GM12878 (cell line): ENCODE results near the gene SOX14. TPM values are rescaled to one million over a fixed set of nuclear protein-coding genes. Genes with fewer than 3 reads are reported as not detected.

ENCODE experiments used
- ATAC-seq: fragments of 200-7000 bp; cut with Tn5 transposase; 3 replicates; pipeline ENCODE4 v1.9.1; 2020; ENCODE audit warnings: mild to moderate bottlenecking, moderate library complexity
- BruUV-seq: library from RNA; stranded (reverse); fragments of 400-500 nt; replicated peaks from 2 replicates; lab custom pipeline; 2021; lab: Mats Ljungman, UMichigan
- CTCF ChIA-PET: fragments of 300-600 bp; sonication (Branson Sonifier 250); formaldehyde crosslinking; extraction: SDS; loops from one replicate; lab custom pipeline; 2021; ENCODE audit warnings: inconsistent platforms; lab: Yijun Ruan, JAX
- POLR2A ChIA-PET: fragments of 350-600 bp; formaldehyde crosslinking; extraction: SDS; loops from one replicate; lab custom pipeline; 2021; ENCODE audit warnings: inconsistent platforms; lab: Charles Lee
- RAD21 ChIA-PET: fragments of 300-600 bp; sonication (Branson Sonifier 250); formaldehyde crosslinking; loops from one replicate; lab custom pipeline; 2023; ENCODE audit warnings: antibody characterized with exemption; ENCODE audit not compliant: unreplicated experiment; lab: Charles Lee
- SMC1A ChIA-PET: fragments of 300-600 bp; sonication (Branson Sonifier 250); formaldehyde crosslinking; loops from one replicate; lab custom pipeline; 2023; ENCODE audit not compliant: unreplicated experiment, uncharacterized antibody; lab: Charles Lee
- DNase-seq: peaks from one replicate; pipeline ENCODE4 v3.0.0-alpha.2; 2011; ENCODE audit warnings: low read depth, low spot score
- FAIRE-seq: peaks from 3 replicates; lab custom pipeline; 2011; peaks lifted over from hg19 to GRCh38; lab: Jason Lieb, UNC
- H2AFZ ChIP-seq: 2 replicates; pipeline ENCODE4 v1.6.0; 2011; ENCODE audit warnings: low read depth, low read length, control low read depth; ENCODE audit not compliant: control insufficient read depth
- H3K27ac ChIP-seq: 2 replicates; pipeline ENCODE4 v1.5.1; 2011; ENCODE audit warnings: control low read depth; ENCODE audit not compliant: control insufficient read depth, insufficient read depth
- H3K27me3 ChIP-seq, 2 experiments: replicated peaks in 1 of 2; 2 replicates each; pipeline versions ENCODE4 v1.6.0 to v1.6.1; 2011; ENCODE audit warnings: low read length in 1 of 2; ENCODE audit not compliant: control insufficient read depth in 2 of 2, insufficient read depth in 2 of 2
- H3K36me3 ChIP-seq, 2 experiments: 2 replicates each; pipeline ENCODE4 v1.5.1; 2011; ENCODE audit warnings: low read length in 1 of 2; ENCODE audit not compliant: control insufficient read depth in 2 of 2, insufficient read depth in 2 of 2
- H3K4me1 ChIP-seq: 2 replicates; pipeline ENCODE4 v1.6.1; 2011; ENCODE audit warnings: mild to moderate bottlenecking, low read length, moderate library complexity, mixed read lengths; ENCODE audit not compliant: control insufficient read depth, insufficient read depth
- H3K4me2 ChIP-seq: 2 replicates; pipeline ENCODE4 v1.6.0; 2011; ENCODE audit warnings: control low read depth; ENCODE audit not compliant: control insufficient read depth, insufficient read depth
- H3K4me3 ChIP-seq: fragments of 200-600 bp; sonication (generic); 2 replicates; pipeline ENCODE4 v1.5.1; 2016
- H3K79me2 ChIP-seq: 2 replicates; pipeline ENCODE4 v1.6.0; 2011; ENCODE audit warnings: low read length; ENCODE audit not compliant: control insufficient read depth, insufficient read depth
- H3K9ac ChIP-seq: 2 replicates; pipeline ENCODE4 v1.8.0; 2011; ENCODE audit warnings: low read length, control low read depth, mixed read lengths; ENCODE audit not compliant: control insufficient read depth, insufficient read depth
- H3K9me3 ChIP-seq: replicated peaks from 3 replicates; pipeline ENCODE4 v1.5.1; 2011; ENCODE audit warnings: mild to moderate bottlenecking, low read length; ENCODE audit not compliant: control insufficient read depth, insufficient read depth
- H4K20me1 ChIP-seq: 2 replicates; pipeline ENCODE4 v1.6.0; 2011; ENCODE audit not compliant: control insufficient read depth, insufficient read depth
- ASH2L ChIP-seq: fragments of 300-600, 200-600 bp; sonication (generic); IDR thresholded peaks from 2 replicates; pipeline ENCODE4 v1.6.1; 2017; ENCODE audit warnings: low read depth, mild to moderate bottlenecking, borderline replicate concordance
- ATF3 ChIP-seq: IDR thresholded peaks from 2 replicates; pipeline ENCODE4 v1.6.1; 2011; ENCODE audit warnings: low read depth, mild to moderate bottlenecking, low read length, moderate library complexity, borderline replicate concordance; ENCODE audit errors: extremely low read depth
- CEBPZ ChIP-seq: fragments of 150-350 bp; IDR thresholded peaks from 2 replicates; pipeline ENCODE4 v1.6.1; 2016; ENCODE audit warnings: low read depth, low read length
- E2F4 ChIP-seq: IDR thresholded peaks from 2 replicates; pipeline ENCODE4 v1.6.1; 2012; ENCODE audit warnings: low read depth, low read length, improper control_type of control experiment
- KAT2A ChIP-seq: conservative IDR thresholded peaks from 2 replicates; pipeline ENCODE4 v1.6.1; 2011; ENCODE audit warnings: low read depth, low read length; ENCODE audit not compliant: control insufficient read depth
- MTA3 ChIP-seq: IDR thresholded peaks from 2 replicates; pipeline ENCODE4 v1.6.1; 2012; ENCODE audit warnings: low read length, inconsistent platforms, borderline replicate concordance
- PAX5 ChIP-seq: IDR thresholded peaks from 2 replicates; pipeline ENCODE4 v1.6.1; 2011; ENCODE audit warnings: low read depth, low read length, borderline replicate concordance
- RAD21 ChIP-seq: IDR thresholded peaks from 2 replicates; pipeline ENCODE4 v1.6.1; 2011; ENCODE audit warnings: mild to moderate bottlenecking, low read depth, low read length, moderate library complexity; ENCODE audit not compliant: insufficient read depth
- SMC3 ChIP-seq: IDR thresholded peaks from 2 replicates; pipeline ENCODE4 v1.6.1; 2011; ENCODE audit warnings: low read length, improper control_type of control experiment, borderline replicate concordance
- USF2 ChIP-seq: IDR thresholded peaks from 2 replicates; pipeline ENCODE4 v1.6.1; 2011; ENCODE audit warnings: low read depth, low read length, improper control_type of control experiment, borderline replicate concordance
- WGBS: methylation state at CpG from one replicate; pipeline ENCODE4 v1.1.6; 2016; ENCODE audit warnings: low lambda C conversion rate; ENCODE audit not compliant: insufficient replicate concordance, insufficient coverage; ENCODE audit errors: missing lambda C conversion rate; 5-methylcytosine and 5-hydroxymethylcytosine counted together
- in situ Hi-C: fragments of 300-500 bp; cut with MboI; formaldehyde crosslinking; loops from 9 replicates; pipeline ENCODE4 v1.14.3; 2018; ENCODE audit warnings: mixed read lengths
- intact Hi-C: fragments of 100-400 bp; cut with micrococcal nuclease; formaldehyde crosslinking; loops from one replicate; pipeline ENCODE4 v1.14.2; 2022; ENCODE audit not compliant: unreplicated experiment
- polyA plus RNA-seq, 11 experiments: library from polyadenylated mRNA; depleted of rRNA in 4 of 11; unstranded in 6 of 11; stranded (reverse) in 5 of 11; fragments of >200 nt; fragmentation: Nextera tagmentation in 4 of 11; fragmentation: Illumina TruSeq in 1 of 11; extraction: Ambion mirVana in 4 of 11; extraction: Trizol in 1 of 11; gene quantifications; 1 replicate in 1 of 11; 2 replicates in 10 of 11; pipeline versions ENCODE4 v1.2.1 to v1.2.3, GENCODE V29; 2011 to 2016; ENCODE audit warnings: inconsistent platforms in 2 of 11, missing spikeins in 2 of 11, low read depth in 1 of 11
- total RNA-seq, 4 experiments: library from RNA; depleted of rRNA in 3 of 4; stranded (reverse); fragments of >200 nt in 3 of 4; fragmentation: Illumina TruSeq in 1 of 4; extraction: Trizol in 1 of 4; gene quantifications; 2 replicates each; pipeline versions ENCODE4 v1.2.1 to v1.2.3, GENCODE V29; 2013 to 2021

Gene SOX14
- total and polyA plus RNA-seq, 10 of the 15 experiments (the other 5 are each of a cell fraction or from before 2014, with no cell fraction given): 0.11 TPM; not detected in 9

GRCh38 chr3:137746808-137747207 is 17.3 kb upstream of the SOX14 start:
- ChIA-PET POLR2A (no interaction called here), CTCF (no interaction called here)
- TF ChIP-seq PAX5 (no peak), ATF3 (no peak), E2F4 (no peak), CEBPZ (no peak), MTA3 (no peak), USF2 (no peak), KAT2A (no peak), RAD21 (no peak), SMC3 (no peak), ASH2L (no peak)
- TF ChIP-seq, all 136 proteins: peak for 0
- H3K4me2 ChIP-seq: no peak overlapping the region
- BruUV-seq: no TSS peak
- ATAC-seq (no peak), DNase-seq (no peak), FAIRE-seq (no peak)
- H4K20me1 ChIP-seq: no peaks in the 10 kb centered on the region
- H3K4me1 ChIP-seq: no peaks in the 10 kb centered on the region
- no peaks in the 10 kb centered on the region for H3K36me3 ChIP-seq
- no peaks in the 10 kb centered on the region for H3K9me3 ChIP-seq
- no peak overlapping the region for H2AFZ ChIP-seq
- no peak overlapping the region for H3K9ac ChIP-seq
- no peaks in the 10 kb centered on the region for H3K27me3 ChIP-seq
- in situ Hi-C loops: no loop called here
- H3K27ac ChIP-seq: no peak overlapping the region
- no peaks in the 10 kb centered on the region for H3K79me2 ChIP-seq
- ChIA-PET RAD21 (no interaction called here), SMC1A (no interaction called here)
- 3% methylated on average over 3 of the region's 3 CpGs for WGBS
- H3K4me3 ChIP-seq: no peak overlapping the region
- intact Hi-C loops: no loop called here
